ENCODE data around the gene NFX1. TPM values are rescaled to one million over a fixed set of nuclear protein-coding genes. Genes with fewer than 3 reads are reported as not detected.

NFX1 gene
- total and polyA plus RNA-seq, 12 donors = 17.5 to 44.4 (median 31.2) TPM

GRCh38 chr9:33341182-33341581 is 50.9 kb downstream of the NFX1 start:
- no peak for DNase-seq
- TF ChIP-seq POLR2A (IDR thresholded peaks at IDR 0.05) (no peak), CTCF (IDR thresholded peaks at IDR 0.05) (no peak)
- Histone ChIP-seq H3K4me1 (replicated peaks in 1 of 2) (no peaks in the 10 kb centered on the region), H3K36me3 (replicated peaks in 1 of 2) (peaks cover 0 to 97% of the 10 kb centered on the region in 2 donors), H3K9me3 (replicated peaks in 1 of 3) (no peaks in the 10 kb centered on the region), H3K4me3 (no peak overlapping the region), H3K27ac (no peak overlapping the region), H3K27me3 (no peaks in the 10 kb centered on the region)
- WGBS, 4 donors = 91 to 97% (median 94%) methylated on average over 3 of the region's 3 CpGs
- intact Hi-C loops (cut with DNase I) = no loop called here

GRCh38 chr9:33344145-33344544 is 53.8 kb downstream of the NFX1 start:
- DNase-seq = no peak
- H3K4me1 ChIP-seq (replicated peaks in 1 of 2) = no peaks in the 10 kb centered on the region
- H3K9me3 ChIP-seq (replicated peaks in 1 of 3) = no peaks in the 10 kb centered on the region
- WGBS, 4 donors = 72 to 85% (median 84%) methylated on average over 3 of the region's 3 CpGs
- no peak overlapping the region for H3K4me3 ChIP-seq
- intact Hi-C loops (cut with DNase I) = no loop called here
- H3K27ac ChIP-seq = no peak overlapping the region
- H3K36me3 ChIP-seq (replicated peaks in 1 of 2) = peaks cover 0 to 95% of the 10 kb centered on the region in 2 donors
- H3K27me3 ChIP-seq = no peaks in the 10 kb centered on the region
- TF ChIP-seq CTCF (IDR thresholded peaks at IDR 0.05) = no peak
- no peak for TF ChIP-seq POLR2A (IDR thresholded peaks at IDR 0.05)

- intact Hi-C loops (cut with DNase I) = no loop called here
- no peak for TF ChIP-seq CTCF (IDR thresholded peaks at IDR 0.05)
- TF ChIP-seq POLR2A (IDR thresholded peaks at IDR 0.05) = no peak
- no peaks in the 10 kb centered on the region for H3K9me3 ChIP-seq (replicated peaks in 1 of 3)
- H3K4me1 ChIP-seq (replicated peaks in 1 of 2) = peaks cover 11% of the 10 kb centered on the region in 2 donors
- H3K27me3 ChIP-seq = no peaks in the 10 kb centered on the region
- peaks cover 0 to 73% of the 10 kb centered on the region in 2 donors for H3K36me3 ChIP-seq (replicated peaks in 1 of 2)
- no peak overlapping the region for H3K4me3 ChIP-seq
- 91 to 96% (median 95%) methylated on average over 4 of the region's 4 CpGs for WGBS, 4 donors
- DNase-seq = no peak
- no peak overlapping the region for H3K27ac ChIP-seq
Measured at GRCh38 chr9:33346564-33346963, 56.2 kb downstream of the NFX1 start.

GRCh38 chr9:33348998-33349397 is 58.7 kb downstream of the NFX1 start:
- DNase-seq = no peak
- TF ChIP-seq CTCF (IDR thresholded peaks at IDR 0.05) (no peak), POLR2A (IDR thresholded peaks at IDR 0.05) (no peak)
- intact Hi-C loops (cut with DNase I) = no loop called here
- Histone ChIP-seq H3K4me1 (replicated peaks in 1 of 2) (peaks cover 11% of the 10 kb centered on the region in 2 donors), H3K36me3 (replicated peaks in 1 of 2) (peaks cover 0 to 50% of the 10 kb centered on the region in 2 donors), H3K4me3 (no peak overlapping the region), H3K27ac (peak overlapping the region in 1 of 5 donors; percentile 33), H3K27me3 (no peaks in the 10 kb centered on the region), H3K9me3 (replicated peaks in 1 of 3) (no peaks in the 10 kb centered on the region)
- 94 to 96% (median 95%) methylated on average over 4 of the region's 4 CpGs for WGBS, 4 donors
